WTC11 (cell line): ENCODE results near the gene TWIST2.

Experiments used
- ARID4B ChIP-seq: sonication (generic); formaldehyde crosslinking; IDR thresholded peaks from 2 replicates; pipeline ENCODE4 v1.8.0; 2023; ENCODE audit warnings: missing genetic modification reagents, mild to moderate bottlenecking, borderline replicate concordance
- ATF6 ChIP-seq: sonication (generic); formaldehyde crosslinking; IDR thresholded peaks from 2 replicates; pipeline ENCODE4 v1.8.1; 2023; ENCODE audit warnings: mild to moderate bottlenecking, missing genetic modification reagents
- CREB1 ChIP-seq: sonication (generic); formaldehyde crosslinking; IDR thresholded peaks from 2 replicates; pipeline ENCODE4 v1.8.0; 2023; ENCODE audit warnings: mild to moderate bottlenecking, missing genetic modification reagents
- CTCF ChIP-seq: fragments of 200-600 bp; IDR thresholded peaks from 2 replicates; pipeline ENCODE4 v1.8.0; 2022; ENCODE audit warnings: antibody characterized with exemption
- ELF4 ChIP-seq: sonication (generic); formaldehyde crosslinking; IDR thresholded peaks from 2 replicates; pipeline ENCODE4 v1.8.1; 2022; ENCODE audit warnings: low read depth, mild to moderate bottlenecking, moderate library complexity, missing genetic modification reagents
- ETV6 ChIP-seq: sonication (generic); formaldehyde crosslinking; IDR thresholded peaks from 2 replicates; pipeline ENCODE4 v1.8.1; 2022; ENCODE audit warnings: mild to moderate bottlenecking, missing genetic modification reagents
- FOXP1 ChIP-seq: sonication (generic); formaldehyde crosslinking; IDR thresholded peaks from 2 replicates; pipeline ENCODE4 v1.8.0; 2022; ENCODE audit warnings: missing genetic modification reagents, mild to moderate bottlenecking, moderate library complexity, borderline replicate concordance
- MLX ChIP-seq: sonication (generic); formaldehyde crosslinking; IDR thresholded peaks from 2 replicates; pipeline ENCODE4 v1.8.1; 2023; ENCODE audit warnings: mild to moderate bottlenecking, missing genetic modification reagents, moderate library complexity
- NR3C1 ChIP-seq: sonication (generic); formaldehyde crosslinking; conservative IDR thresholded peaks from 2 replicates; pipeline ENCODE4 v1.8.1; 2023; ENCODE audit warnings: low read depth, mild to moderate bottlenecking, missing genetic modification reagents
- SP1 ChIP-seq: sonication (generic); formaldehyde crosslinking; conservative IDR thresholded peaks from 2 replicates; pipeline ENCODE4 v1.8.1; 2022; ENCODE audit warnings: missing genetic modification reagents
- USF1 ChIP-seq: sonication (generic); formaldehyde crosslinking; IDR thresholded peaks from 2 replicates; pipeline ENCODE4 v1.8.0; 2022; ENCODE audit warnings: mild to moderate bottlenecking, missing genetic modification reagents
- USF2 ChIP-seq: sonication (generic); formaldehyde crosslinking; IDR thresholded peaks from 2 replicates; pipeline ENCODE4 v1.8.1; 2023; ENCODE audit warnings: mild to moderate bottlenecking, missing genetic modification reagents, moderate library complexity
- ZMAT4 ChIP-seq: fragments of 250-450 bp; sonication (Bioruptor Pico); IDR thresholded peaks from 2 replicates; pipeline ENCODE4 v1.9.0; 2021; ENCODE audit warnings: mild to moderate bottlenecking

GRCh38 chr2:238853218-238853617, 5.3 kb downstream of the TWIST2 start:
- no peak for TF ChIP-seq CTCF
- no peak for TF ChIP-seq ELF4 (CRISPR knock-in tag)
- TF ChIP-seq NR3C1 = no peak
- no peak for TF ChIP-seq ARID4B (CRISPR knock-in tag)
- TF ChIP-seq ETV6 (CRISPR knock-in tag) = no peak
- no peak for TF ChIP-seq MLX (CRISPR knock-in tag)
- no peak for TF ChIP-seq USF2 (CRISPR knock-in tag)
- no peak for TF ChIP-seq ATF6 (CRISPR knock-in tag)
- TF ChIP-seq USF1 (CRISPR knock-in tag) = no peak
- TF ChIP-seq ZMAT4 (CRISPR knock-in tag) = no peak
- no peak for TF ChIP-seq CREB1 (CRISPR knock-in tag)
- TF ChIP-seq FOXP1 = no peak
- no peak for TF ChIP-seq SP1 (CRISPR knock-in tag)
